B cell (primary cell): ENCODE results near the gene PTCRA. TPM values are rescaled to one million over a fixed set of nuclear protein-coding genes. Genes with fewer than 3 reads are reported as not detected.

Experiments used
- ATAC-seq: fragments of 200-7000 bp; cut with Tn5 transposase; one replicate; pipeline ENCODE4 v1.10.0; 2021; ENCODE audit warnings: low read depth, mild to moderate bottlenecking, moderate number of reproducible peaks, moderate library complexity
- CTCF ChIA-PET: fragments of 350-600 bp; sonication (Branson Sonifier 250); formaldehyde crosslinking; loops from one replicate; lab custom pipeline; 2021; ENCODE audit warnings: antibody characterized with exemption, inconsistent platforms; lab: Charles Lee
- POLR2A ChIA-PET: fragments of 350-600 bp; sonication (Branson Sonifier 250); formaldehyde crosslinking; loops from one replicate; lab custom pipeline; 2021; ENCODE audit warnings: antibody characterized with exemption; lab: Charles Lee
- DNase-seq: peaks from one replicate; pipeline ENCODE4 v3.0.0; 2013
- H2AFZ ChIP-seq: 2 replicates; pipeline ENCODE4 v1.6.1; 2012; ENCODE audit warnings: mild to moderate bottlenecking, low read depth, low read length; ENCODE audit not compliant: insufficient read depth, poor library complexity, severe bottlenecking
- H3K27ac ChIP-seq, 2 donors: 1 replicate in 1 of 2; 2 replicates in 1 of 2; pipeline ENCODE4 v1.5.1; 2012 to 2013; ENCODE audit warnings: low read length in 2 of 2, mild to moderate bottlenecking in 2 of 2, moderate library complexity in 1 of 2
- H3K27me3 ChIP-seq, 4 experiments: fragments of 200-600 bp in 1 of 4; sonication (generic) in 1 of 4; replicated peaks in 1 of 4; 1 replicate in 2 of 4; 2 replicates in 2 of 4; pipeline versions ENCODE4 v1.6.1 to v1.7.0; 2013 to 2016; ENCODE audit warnings: low read length in 3 of 4, mild to moderate bottlenecking in 2 of 4, mixed read lengths in 1 of 4, moderate library complexity in 1 of 4; ENCODE audit not compliant: insufficient read depth in 4 of 4, control insufficient read depth in 3 of 4; ENCODE audit errors: control extremely low read depth in 1 of 4
- H3K36me3 ChIP-seq, 2 experiments: replicated peaks in 1 of 2; 1 replicate in 1 of 2; 2 replicates in 1 of 2; pipeline versions ENCODE4 v1.6.1 to v1.7.1; 2013; ENCODE audit warnings: low read length in 1 of 2; ENCODE audit not compliant: insufficient read depth in 2 of 2, control insufficient read depth in 1 of 2; ENCODE audit errors: control extremely low read depth in 1 of 2, extremely low read depth in 1 of 2
- H3K4me1 ChIP-seq, 2 donors: fragments of 200-600 bp in 1 of 2; sonication (generic) in 1 of 2; 1 replicate in 1 of 2; 2 replicates in 1 of 2; pipeline versions ENCODE4 v1.5.1 to v1.6.1; 2013 to 2017; ENCODE audit warnings: low read length in 2 of 2; ENCODE audit not compliant: control insufficient read depth in 2 of 2, insufficient read depth in 2 of 2
- H3K4me2 ChIP-seq: replicated peaks from 2 replicates; pipeline ENCODE3; 2012; ENCODE audit warnings: mild to moderate bottlenecking, low read depth, low read length; ENCODE audit not compliant: poor library complexity, severe bottlenecking
- H3K4me3 ChIP-seq, 5 experiments: fragments of 200-600 bp in 1 of 5; sonication (generic) in 1 of 5; 1 replicate in 3 of 5; 2 replicates in 2 of 5; pipeline versions ENCODE4 v1.5.1 to v1.7.0; 2011 to 2016; ENCODE audit warnings: low read length in 4 of 5, mild to moderate bottlenecking in 4 of 5, low read depth in 2 of 5, control low read depth in 1 of 5, moderate library complexity in 1 of 5; ENCODE audit not compliant: insufficient read depth in 1 of 5; ENCODE audit errors: control extremely low read depth in 1 of 5, extremely low read depth in 1 of 5
- H3K79me2 ChIP-seq: fragments of 200-600 bp; sonication (generic); one replicate; pipeline ENCODE4 v1.6.0; 2016; ENCODE audit warnings: low read length; ENCODE audit not compliant: control insufficient read depth, insufficient read depth
- H3K9ac ChIP-seq: fragments of 200-600 bp; sonication (generic); 2 replicates; pipeline ENCODE4 v1.6.1; 2017; ENCODE audit warnings: mild to moderate bottlenecking, low read length, moderate library complexity
- H3K9me3 ChIP-seq, 3 donors: one replicate each; pipeline versions ENCODE4 v1.6.1 to v1.7.1; 2013; ENCODE audit warnings: low read length in 2 of 3; ENCODE audit not compliant: control insufficient read depth in 2 of 3, insufficient read depth in 1 of 3; ENCODE audit errors: control extremely low read depth in 1 of 3
- H4K20me1 ChIP-seq: 2 replicates; pipeline ENCODE4 v1.6.0; 2012; ENCODE audit warnings: mild to moderate bottlenecking, low read length; ENCODE audit not compliant: insufficient read depth, control insufficient read depth, poor library complexity, severe bottlenecking
- H3K27ac Mint-ChIP-seq: one replicate; pipeline ENCODE4 v1.8.0; 2021; ENCODE audit warnings: mixed read lengths
- H3K27me3 Mint-ChIP-seq: one replicate; pipeline ENCODE4 v1.8.0; 2021; ENCODE audit warnings: mixed read lengths
- H3K4me1 Mint-ChIP-seq: one replicate; pipeline ENCODE4 v1.8.0; 2021; ENCODE audit warnings: mixed read lengths
- H3K4me3 Mint-ChIP-seq: one replicate; pipeline ENCODE4 v1.8.0; 2021; ENCODE audit warnings: mixed read lengths
- H3K9me3 Mint-ChIP-seq: one replicate; pipeline ENCODE4 v1.8.0; 2022; ENCODE audit warnings: mixed read lengths; ENCODE audit not compliant: insufficient read depth
- CTCF ChIP-seq: fragments of 200-600 bp; IDR thresholded peaks from one replicate; pipeline ENCODE4 v1.8.0; 2022; ENCODE audit warnings: antibody characterized with exemption, mild to moderate bottlenecking
- EZH2 ChIP-seq: IDR thresholded peaks from 2 replicates; pipeline ENCODE4 v1.6.1; 2012; ENCODE audit warnings: borderline replicate concordance, low read depth, mild to moderate bottlenecking, moderate library complexity, low read length; ENCODE audit not compliant: insufficient read depth, poor library complexity, severe bottlenecking
- WGBS: methylation state at CpG from one replicate; pipeline ENCODE4 v1.1.5; 2013; ENCODE audit warnings: missing lambda C conversion rate; ENCODE audit not compliant: insufficient coverage; 5-methylcytosine and 5-hydroxymethylcytosine counted together
- intact Hi-C: fragments of 100-400 bp; cut with micrococcal nuclease; formaldehyde crosslinking; loops from one replicate; pipeline ENCODE4 v1.10.0; 2022
- polyA plus RNA-seq: library from polyadenylated mRNA; depleted of rRNA; stranded (reverse); fragments of >200 nt; gene quantifications from 2 replicates; pipeline ENCODE4 v1.2.3, GENCODE V29; 2012
- total RNA-seq, 2 donors: library from RNA; stranded (reverse); fragments of 120-200 nt in 1 of 2; gene quantifications; 1 replicate in 1 of 2; 2 replicates in 1 of 2; pipeline versions ENCODE4 v1.2.3 to v1.2.4, GENCODE V29; 2013 to 2022

Gene PTCRA
- total and polyA plus RNA-seq, 2 donors (not counting 1 experiment from before 2014, with no cell fraction given): not detected

GRCh38 chr6:42971746-42972327 is 56.0 kb downstream of the PTCRA start:
- H3K36me3 ChIP-seq: peaks cover 0 to 45% of the 10 kb centered on the region in 2 experiments
- CTCF ChIA-PET: no interaction called here
- H3K9me3 Mint-ChIP-seq: no peaks in the 10 kb centered on the region
- H3K27me3 Mint-ChIP-seq: no peaks in the 10 kb centered on the region
- no peak overlapping the region for H3K4me3 Mint-ChIP-seq
- TF ChIP-seq EZH2: no peak
- TF ChIP-seq CTCF: no peak
- 89% methylated on average over 3 of the region's 3 CpGs for WGBS
- H3K27ac Mint-ChIP-seq: no peak overlapping the region
- DNase-seq (no peak), ATAC-seq (no peak)
- no peak overlapping the region for H3K27ac ChIP-seq
- POLR2A ChIA-PET: no interaction called here
- no peak overlapping the region for H3K4me3 ChIP-seq
- peaks cover 5% of the 10 kb centered on the region for H3K79me2 ChIP-seq
- intact Hi-C loops: no loop called here
- H3K4me1 ChIP-seq: no peaks in the 10 kb centered on the region
- H2AFZ ChIP-seq: no peak overlapping the region
- peaks cover 8% of the 10 kb centered on the region for H4K20me1 ChIP-seq
- H3K9me3 ChIP-seq: no peaks in the 10 kb centered on the region
- H3K4me1 Mint-ChIP-seq: peaks cover 16% of the 10 kb centered on the region
- no peak overlapping the region for H3K4me2 ChIP-seq
- no peak overlapping the region for H3K9ac ChIP-seq
- H3K27me3 ChIP-seq: no peaks in the 10 kb centered on the region

- CTCF ChIA-PET: no interaction called here
- H3K27ac Mint-ChIP-seq: no peak overlapping the region
Measured at GRCh38 chr6:42973926-42974325, 58.1 kb downstream of the PTCRA start.

More at GRCh38 chr6:42973926-42974325, 58.1 kb downstream of the PTCRA start:
- Mint-ChIP-seq H3K27me3 (no peaks in the 10 kb centered on the region), H3K4me3 (no peak overlapping the region), H3K9me3 (no peaks in the 10 kb centered on the region), H3K4me1 (peaks cover 23% of the 10 kb centered on the region)
- TF ChIP-seq EZH2 (no peak), CTCF (no peak)
- Histone ChIP-seq H3K4me1 (peaks cover 6 to 14% of the 10 kb centered on the region in 2 donors), H3K27ac (no peak overlapping the region), H3K36me3 (peaks cover 0 to 29% of the 10 kb centered on the region in 2 experiments), H4K20me1 (peaks cover 8% of the 10 kb centered on the region), H3K4me2 (no peak overlapping the region), H3K27me3 (no peaks in the 10 kb centered on the region), H3K4me3 (no peak overlapping the region), H3K9me3 (no peaks in the 10 kb centered on the region), H2AFZ (no peak overlapping the region), H3K9ac (no peak overlapping the region), H3K79me2 (peaks cover 23% of the 10 kb centered on the region)
- POLR2A ChIA-PET: interaction anchor here (1.0 kb wide), 1 partner anchor 45 kb away, joined by 3 read pairs; the partner anchor contains the start of gene CNPY3
- WGBS: no CpG with 5 or more reads among the region's 3 CpGs
- DNase-seq (no peak), ATAC-seq (no peak)
- intact Hi-C loops: no loop called here
